Measurements from ENCODE around the gene SNRK. TPM values are rescaled to one million over a fixed set of nuclear protein-coding genes. Genes with fewer than 3 reads are reported as not detected.

The SNRK gene
- total RNA-seq, 1 experiment from 2014 or later: 13.7 TPM

GRCh38 chr3:43307226-43307625 lies 20.9 kb downstream of the SNRK start:
- no peak for DNase-seq (ENCODE audit: low read depth)

- no peak for DNase-seq (ENCODE audit: low read depth)
Observed at GRCh38 chr3:43307649-43308048, 21.3 kb downstream of the SNRK start.

- DNase-seq (ENCODE audit: low read depth): no peak
Observed at GRCh38 chr3:43309372-43310305, 23.3 kb downstream of the SNRK start.

- DNase-seq (ENCODE audit: low read depth): no peak
Observed at GRCh38 chr3:43316783-43317460, 30.6 kb downstream of the SNRK start.

GRCh38 chr3:43317461-43318316 lies 31.3 kb downstream of the SNRK start:
- DNase-seq (ENCODE audit: low read depth): no peak

- no peak for DNase-seq (ENCODE audit: low read depth)
Observed at GRCh38 chr3:43319376-43319775, 33.0 kb downstream of the SNRK start.

DNA sequence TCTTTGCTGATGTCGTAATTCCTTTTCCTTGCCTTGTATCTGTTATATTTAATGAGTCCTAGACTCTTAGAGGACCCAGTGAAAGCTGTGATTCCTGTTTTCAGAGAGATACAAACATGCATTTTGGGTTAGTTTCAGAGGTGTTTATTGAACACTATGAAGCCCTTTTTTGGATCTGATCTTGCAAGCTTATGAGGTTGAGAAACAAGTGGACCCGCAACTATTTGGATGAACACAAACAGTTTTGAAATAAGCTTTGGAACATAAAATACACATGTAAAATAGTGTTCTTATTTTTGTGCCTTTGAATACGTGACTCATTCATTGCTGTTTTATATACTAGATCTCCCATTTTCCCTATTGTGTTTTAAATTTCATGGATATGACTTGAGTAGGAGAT lies 33.5 kb downstream of the SNRK start:
- DNase-seq (ENCODE audit: low read depth): no peak

DNA sequence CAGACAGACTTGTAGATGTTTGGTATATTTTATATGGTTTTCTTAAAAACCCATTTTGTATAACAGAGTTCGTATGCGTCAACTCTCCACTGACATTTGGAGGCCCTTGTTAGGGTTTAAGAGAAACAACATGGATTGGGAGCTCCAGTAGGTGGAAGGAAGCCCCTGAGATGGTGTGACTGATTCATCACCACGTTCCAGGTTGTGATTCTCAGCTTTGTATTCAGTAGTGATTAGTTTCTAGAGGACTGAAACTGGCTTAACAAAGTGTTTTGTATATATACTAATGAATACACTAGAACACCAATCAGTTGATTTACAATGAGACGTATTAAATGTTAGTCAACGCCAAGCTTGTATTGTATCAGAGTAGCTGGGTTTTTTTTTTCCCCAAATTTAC lies 33.9 kb downstream of the SNRK start:
- no peak for DNase-seq (ENCODE audit: low read depth)

DNA sequence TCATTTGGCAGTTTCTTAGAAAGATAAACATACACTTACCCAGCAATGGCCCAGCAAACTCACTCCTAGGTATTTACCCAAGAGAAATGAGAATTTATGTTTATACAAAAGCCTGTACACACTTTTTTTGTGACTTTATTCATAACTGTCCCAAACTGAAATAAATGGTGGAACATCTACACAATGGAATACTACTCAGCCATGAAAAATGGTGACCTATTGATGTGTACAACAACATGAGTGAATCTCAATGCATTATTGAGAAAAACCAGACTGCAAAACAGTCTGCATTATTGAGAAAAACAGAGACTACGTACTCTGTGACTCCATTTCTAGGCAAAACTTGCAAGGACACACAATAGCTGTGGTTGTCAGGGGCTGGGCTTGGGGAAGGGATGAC lies 37.2 kb downstream of the SNRK start:
- no peak for DNase-seq (ENCODE audit: low read depth)

DNA sequence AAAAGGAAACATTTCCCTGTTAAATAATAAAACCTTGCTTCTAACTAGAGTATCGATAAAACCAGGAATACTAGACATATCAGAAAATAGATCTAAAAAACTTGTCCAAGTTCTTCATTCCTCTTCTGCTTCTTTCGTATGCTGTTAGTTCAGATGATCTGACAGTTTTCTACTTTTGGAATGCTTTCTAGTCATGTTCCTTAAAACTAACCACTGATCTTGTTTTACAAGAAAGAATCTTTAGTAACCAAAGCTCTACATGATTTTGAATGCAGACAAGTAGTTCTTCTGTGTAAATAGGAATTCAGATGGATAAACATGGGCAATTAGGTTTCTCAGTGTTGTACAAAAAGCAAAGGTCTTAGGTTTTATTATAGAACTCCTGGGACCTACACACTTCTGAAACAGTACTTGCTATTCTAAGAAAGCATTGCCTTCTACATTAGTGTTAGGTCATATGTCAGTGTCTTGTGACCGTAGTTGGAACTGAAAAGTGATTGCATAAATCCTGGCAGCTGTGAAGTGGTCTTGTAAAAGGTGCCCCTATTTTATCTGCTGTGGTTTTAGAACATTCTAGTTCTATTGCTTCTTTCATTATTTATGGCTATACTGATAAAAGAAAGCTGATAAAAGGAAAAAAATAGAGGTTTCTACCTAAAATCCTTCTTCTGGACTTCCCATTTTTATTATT lies 40.7 kb downstream of the SNRK start:
- no peak for DNase-seq (ENCODE audit: low read depth)

GRCh38 chr3:43327582-43327979 lies 41.2 kb downstream of the SNRK start:
- DNase-seq (ENCODE audit: low read depth): no peak

DNA sequence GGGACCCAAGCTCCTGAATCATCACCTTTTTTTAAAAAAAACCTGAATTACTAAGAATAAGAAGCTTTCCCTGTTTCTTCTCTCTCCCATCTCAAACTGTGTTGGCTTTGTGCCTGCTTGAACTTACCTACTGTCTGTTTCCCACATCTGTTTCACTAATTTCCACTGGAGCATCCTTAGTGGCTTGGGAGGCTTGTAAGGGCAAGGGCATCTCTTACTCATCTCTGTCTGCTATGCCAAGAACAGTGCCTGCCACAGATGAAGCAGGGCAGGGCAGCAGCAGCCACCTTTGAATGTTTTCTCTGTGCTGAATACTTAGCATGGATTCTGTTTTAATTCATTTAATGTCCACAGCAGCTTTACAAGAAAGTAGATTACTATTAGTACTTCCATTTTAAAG lies 42.3 kb downstream of the SNRK start:
- no peak for DNase-seq (ENCODE audit: low read depth)

DNA sequence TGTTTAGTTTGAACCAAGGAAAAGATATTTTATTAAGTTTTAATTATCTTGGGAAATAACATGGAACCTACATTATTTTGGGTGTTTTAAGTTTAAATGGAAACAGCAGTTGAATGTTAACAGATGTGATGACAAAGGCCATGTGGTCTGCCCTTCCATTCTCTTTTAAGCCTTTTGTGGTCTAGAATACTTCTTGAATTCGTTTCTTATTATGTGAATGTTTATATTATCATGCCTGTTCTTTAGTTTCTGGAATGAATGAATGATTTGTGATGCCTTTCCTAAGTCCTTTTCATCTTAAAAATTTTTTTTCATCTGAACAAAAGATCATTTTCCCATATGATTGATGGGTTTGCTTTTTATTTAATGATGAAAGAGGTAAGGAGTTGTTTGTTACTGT lies 44.6 kb downstream of the SNRK start:
- DNase-seq (ENCODE audit: low read depth): no peak

DNA sequence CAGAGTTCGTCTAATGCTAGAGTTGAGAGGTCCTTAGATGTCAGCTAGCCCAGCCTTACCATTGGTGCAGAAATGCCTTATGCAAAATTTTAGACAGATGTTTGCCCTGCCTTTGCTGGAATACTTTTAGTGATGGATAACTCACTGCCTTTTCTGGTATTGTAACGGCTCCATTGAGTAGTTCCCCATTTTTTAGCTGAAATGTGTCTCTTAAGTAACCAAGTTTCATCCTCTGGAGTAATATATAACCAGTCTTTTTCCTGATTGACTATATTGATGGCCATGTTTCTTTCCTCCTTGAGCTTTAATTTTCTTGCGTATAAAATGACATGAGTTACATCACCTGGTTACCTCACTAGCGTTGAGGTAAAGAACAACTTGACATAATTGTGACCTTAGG lies 45.0 kb downstream of the SNRK start:
- no peak for DNase-seq (ENCODE audit: low read depth)

GRCh38 chr3:43334976-43335375 lies 48.6 kb downstream of the SNRK start:
- DNase-seq (ENCODE audit: low read depth): no peak

DNA sequence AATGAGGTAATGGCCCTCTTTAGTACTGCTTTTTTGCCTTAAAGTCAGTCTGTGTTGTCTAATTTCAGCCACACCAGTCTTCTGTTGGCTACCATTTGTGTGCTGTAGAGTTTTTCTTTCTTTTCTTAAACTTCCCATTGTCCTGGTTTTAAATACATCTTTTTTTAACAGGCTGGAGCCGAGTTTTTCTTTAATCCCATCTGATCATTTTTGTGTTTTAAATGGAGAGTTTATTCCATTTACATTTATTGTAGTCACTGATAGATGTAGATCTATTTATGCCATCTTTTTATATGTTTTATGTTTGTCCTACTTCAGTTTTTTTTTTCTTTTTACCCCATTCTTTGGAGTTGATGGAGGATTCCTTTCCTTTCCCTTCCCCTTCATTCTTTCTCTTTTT lies 49.5 kb downstream of the SNRK start:
- no peak for DNase-seq (ENCODE audit: low read depth)

DNA sequence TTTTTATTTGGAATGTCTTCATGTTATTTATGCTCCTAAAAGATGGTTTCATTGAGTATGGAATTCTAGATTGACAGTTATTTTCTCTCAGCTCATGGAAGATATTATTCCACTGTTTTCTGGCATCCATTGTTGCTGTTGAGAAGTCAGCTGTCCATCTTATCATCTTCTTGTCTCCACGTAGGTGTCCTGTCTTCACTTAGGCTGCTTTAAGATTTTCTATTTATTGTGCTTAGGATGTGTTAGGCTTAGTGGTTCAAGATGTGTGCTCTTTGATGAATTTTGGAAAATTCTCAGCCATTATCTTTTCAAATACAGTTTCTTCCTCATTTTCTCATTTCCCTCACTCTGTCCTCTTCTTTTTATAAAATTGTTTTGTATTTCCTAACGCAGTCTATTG lies 52.0 kb downstream of the SNRK start:
- DNase-seq (ENCODE audit: low read depth): no peak

DNA sequence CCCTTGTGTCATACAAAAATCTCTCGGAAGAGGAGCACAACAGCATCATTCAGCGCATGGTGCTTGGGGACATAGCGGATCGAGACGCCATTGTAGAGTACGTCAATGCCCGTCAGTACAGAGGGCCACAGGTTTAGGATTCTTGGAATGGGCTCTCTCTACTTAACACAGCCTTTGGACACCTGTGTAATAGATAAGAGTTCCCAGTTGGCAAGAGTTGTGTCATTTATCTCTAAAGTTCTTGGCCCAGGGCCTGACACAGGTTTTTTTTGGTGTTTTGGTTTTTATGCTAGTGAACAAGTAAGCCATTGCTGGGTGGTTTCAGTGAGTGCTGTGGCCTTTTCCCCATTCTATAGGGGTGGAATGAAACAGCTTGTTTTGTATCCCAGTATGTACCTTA lies 54.1 kb downstream of the SNRK start:
- no peak for DNase-seq (ENCODE audit: low read depth)

DNA sequence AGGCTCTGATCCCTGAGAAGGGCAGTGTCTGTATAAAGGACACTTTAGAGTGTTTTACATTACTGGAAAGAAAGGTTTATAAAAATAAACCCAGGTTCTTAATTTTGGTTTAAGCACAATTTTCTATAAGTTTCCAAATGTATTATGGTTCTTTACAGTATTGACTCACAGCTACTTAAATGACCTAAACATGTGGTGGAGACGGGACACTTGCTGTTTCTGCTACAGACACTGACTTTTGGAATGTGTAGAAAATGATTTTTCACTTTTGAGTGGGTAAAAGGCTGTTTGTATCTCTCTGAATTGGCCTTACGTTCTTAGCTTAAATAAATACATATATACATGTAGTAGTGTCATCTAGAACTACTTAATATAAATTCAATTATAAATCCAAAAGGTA lies 55.4 kb downstream of the SNRK start:
- DNase-seq (ENCODE audit: low read depth): no peak

GRCh38 chr3:43343185-43343584 lies 56.8 kb downstream of the SNRK start:
- no peak for DNase-seq (ENCODE audit: low read depth)

DNA sequence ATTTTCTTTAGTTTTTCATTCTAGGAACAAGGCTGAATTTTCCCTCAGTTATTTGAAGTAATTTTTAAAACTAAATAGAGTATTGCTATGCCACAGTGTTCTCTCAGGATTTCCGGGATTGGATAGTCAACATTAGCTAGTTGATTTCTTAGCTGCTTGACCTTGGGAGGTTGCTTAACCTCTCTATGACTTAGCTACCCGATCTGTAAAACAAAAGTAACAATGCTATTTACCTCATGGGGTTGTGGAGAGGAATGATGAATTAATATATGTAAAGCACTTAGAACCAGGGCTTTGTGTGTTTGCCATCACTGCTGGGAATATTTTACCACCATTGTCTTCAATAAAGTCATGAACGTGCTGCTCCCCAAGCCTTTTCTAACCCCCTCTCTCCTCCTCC lies 57.5 kb downstream of the SNRK start:
- no peak for DNase-seq (ENCODE audit: low read depth)

Data from HT1080 (cell line).